Occipital lobe (tissue), 2 donors: ENCODE results near the gene PAFAH1B1. TPM values are rescaled to one million over a fixed set of nuclear protein-coding genes. Genes with fewer than 3 reads are reported as not detected.
"Not testable (repeated sequence)": the region's sequence is repeated elsewhere in the genome, so short reads cannot be mapped to it uniquely, and the experiment has no call there.

ENCODE experiments used
- DNase-seq: peaks from one replicate; lab custom pipeline; 2025; lab: John Stamatoyannopoulos, UW
- total RNA-seq: library from RNA; depleted of rRNA; stranded (reverse); fragments of >200 nt; gene quantifications from one replicate; pipeline ENCODE4 v1.2.3, GENCODE V29; 2014

PAFAH1B1 gene
- total RNA-seq, 1 donor from 2014 or later: 292 TPM

DNA sequence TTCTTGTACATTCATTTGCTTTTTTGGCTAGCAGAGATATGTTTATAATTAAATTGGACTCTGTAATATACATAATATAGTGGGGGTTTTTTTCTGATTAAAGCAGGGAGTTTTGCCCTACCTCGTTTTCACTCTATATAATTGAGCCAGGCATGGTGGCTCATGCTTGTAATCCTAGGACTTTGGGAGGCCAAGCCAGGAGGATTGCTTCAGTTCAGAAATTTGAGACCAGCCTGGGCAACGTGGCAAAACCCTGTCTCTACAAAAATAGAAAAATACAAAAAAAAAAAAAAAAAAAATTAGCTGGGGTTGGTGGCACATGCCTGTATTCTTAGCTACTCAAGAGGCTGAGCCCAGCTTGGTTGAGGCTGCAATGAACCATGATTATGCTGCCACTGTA, 42.2 kb downstream of the PAFAH1B1 start:
- no peak for DNase-seq

DNA sequence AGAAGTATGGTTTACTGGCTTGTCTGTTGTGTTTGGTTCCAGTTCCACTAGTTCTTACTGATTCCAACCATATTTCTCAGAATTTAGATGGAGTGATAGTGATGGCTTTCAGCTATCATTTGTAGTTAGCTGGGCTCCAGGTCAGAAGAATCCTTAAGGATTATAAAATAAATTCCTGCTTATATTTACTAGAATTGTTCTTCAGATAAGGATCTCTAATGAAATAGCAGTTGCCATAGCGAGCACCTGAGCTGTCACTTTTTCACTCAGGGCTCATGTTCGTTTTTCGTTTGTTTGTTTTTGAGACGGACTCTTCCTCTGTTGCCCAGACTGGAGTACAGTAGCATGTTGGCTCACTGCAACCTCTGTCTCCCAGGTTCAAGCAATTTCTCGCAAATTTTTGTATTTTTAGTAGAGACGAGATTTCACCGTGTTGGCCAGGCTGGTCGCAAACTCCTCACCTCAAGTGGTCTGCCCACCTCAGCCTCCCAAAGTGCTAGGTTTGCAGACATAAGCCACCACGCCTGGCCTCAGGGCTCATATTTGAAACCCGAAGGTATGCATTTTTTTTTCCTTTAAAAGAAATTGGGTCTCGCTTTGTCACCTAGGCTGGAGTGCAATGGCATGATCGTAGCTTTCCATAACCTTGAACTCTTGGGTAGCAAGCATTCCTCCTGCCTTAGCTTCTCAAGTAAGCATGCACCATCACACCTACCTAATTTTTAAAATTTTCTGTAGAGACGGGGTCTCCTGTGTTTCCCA, 42.9 kb downstream of the PAFAH1B1 start:
- no peak for DNase-seq

DNA sequence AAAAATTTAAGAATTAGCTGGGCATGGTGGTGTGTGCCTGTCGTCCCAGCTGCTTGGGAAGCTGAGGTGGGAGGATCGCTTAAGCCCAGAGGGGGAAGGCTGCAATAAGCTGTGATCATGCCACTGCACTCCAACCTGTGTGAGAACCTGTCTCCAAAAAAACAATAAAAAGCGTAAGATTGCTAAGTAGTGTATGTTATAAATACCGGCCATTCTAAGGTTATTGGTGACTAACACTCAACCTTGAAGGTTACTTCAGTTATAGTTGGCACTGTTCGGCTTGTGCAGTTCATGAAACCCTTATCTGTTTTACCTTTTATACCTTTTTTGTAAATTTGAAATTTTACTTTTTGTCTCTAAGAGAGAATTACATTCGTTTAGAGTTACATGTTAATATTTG, 44.0 kb downstream of the PAFAH1B1 start:
- no peak for DNase-seq

DNA sequence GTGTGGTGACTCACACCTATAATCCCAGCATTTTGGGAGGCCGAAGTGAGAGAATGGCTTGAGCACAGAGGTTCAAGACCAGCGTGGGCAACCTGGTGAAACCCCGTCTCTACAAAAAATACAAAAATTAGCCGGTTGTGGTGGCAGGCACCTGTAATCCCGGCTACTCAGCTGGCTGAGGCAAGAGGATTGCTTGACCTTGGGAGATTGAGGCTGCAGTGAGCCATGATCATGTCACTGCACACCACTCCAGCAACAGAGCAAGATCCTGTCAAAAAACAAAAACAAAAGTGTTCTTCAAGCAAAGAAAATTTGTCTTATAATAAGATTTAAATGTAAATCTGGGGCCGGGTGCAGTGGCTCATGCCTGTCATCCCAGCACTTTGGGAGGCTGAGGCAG, 51.5 kb downstream of the PAFAH1B1 start:
- no peak for DNase-seq

DNA sequence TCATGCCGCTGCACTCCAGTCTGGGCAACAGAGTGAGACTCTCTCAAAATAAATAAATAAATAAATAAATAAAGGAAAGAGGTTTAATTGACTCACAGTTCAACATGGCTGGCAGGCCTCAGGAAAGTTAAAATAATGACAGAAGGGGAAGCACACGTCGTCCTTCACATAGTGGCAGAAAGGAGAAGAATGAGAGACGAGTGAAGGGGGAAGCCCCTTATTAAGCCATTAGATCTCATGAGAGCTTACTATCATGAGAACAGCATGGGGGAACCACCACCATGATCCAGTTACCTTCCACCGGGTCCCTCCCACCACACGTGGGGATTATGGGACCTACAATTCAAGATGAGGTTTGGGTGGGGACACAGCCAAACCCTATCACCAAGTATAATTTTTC, 54.5 kb downstream of the PAFAH1B1 start:
- no peak for DNase-seq

DNA sequence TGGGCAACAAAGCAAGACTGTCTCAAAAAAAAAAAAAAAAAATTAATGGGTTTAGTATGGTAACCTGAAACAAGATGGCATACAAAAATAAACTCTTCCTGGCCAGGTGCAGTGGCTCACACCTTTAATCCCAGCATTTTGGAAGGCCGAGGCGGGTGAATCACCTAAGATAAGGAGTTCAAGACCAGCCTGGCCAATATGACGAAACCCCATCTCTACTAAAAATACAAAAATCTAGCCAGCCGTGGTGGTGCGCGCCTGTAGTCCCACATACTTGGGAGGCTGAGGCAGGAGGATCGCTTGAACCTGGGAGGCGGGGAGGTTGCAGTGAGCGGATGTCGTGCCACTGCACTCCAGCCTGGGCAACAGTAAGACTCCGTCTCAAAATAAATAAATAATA, 55.7 kb downstream of the PAFAH1B1 start:
- no peak for DNase-seq

DNA sequence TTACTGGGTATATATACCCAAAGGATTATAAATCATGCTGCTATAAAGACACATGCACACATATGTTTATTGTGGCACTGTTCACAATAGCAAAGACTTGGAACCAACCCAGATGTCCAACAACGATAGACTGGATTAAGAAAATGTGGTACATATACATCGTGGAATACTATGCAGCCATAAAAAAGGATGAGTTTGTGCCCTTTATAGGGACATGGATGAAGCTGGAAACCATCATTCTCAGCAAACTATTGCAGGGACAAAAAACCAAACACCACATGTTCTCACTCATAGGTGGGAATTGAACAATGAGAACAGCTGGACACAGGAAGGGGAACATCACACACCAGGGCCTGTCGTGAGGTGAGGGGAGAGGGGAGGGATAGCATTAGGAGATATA, 59.5 kb downstream of the PAFAH1B1 start:
- DNase-seq: not testable (repeated sequence)

DNA sequence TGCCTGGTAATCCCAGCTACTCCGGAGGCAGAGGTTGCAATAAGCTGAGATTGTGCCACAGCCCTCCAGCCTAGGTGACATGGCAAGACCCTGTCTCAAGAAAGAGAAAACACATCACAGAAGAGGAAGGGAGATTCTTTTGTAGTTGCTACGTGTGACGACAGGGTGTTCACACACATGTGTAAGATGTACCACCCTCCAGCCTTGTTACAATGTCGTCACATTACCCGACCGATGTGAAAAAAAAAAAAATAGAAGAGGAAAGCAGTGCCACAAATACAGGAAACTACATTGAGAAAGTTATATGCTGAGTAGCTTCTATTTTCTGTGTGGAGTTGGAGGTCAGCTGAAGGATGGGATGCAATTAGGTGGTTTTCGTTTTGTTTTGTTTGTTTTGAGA, 62.1 kb downstream of the PAFAH1B1 start:
- DNase-seq: no peak

DNA sequence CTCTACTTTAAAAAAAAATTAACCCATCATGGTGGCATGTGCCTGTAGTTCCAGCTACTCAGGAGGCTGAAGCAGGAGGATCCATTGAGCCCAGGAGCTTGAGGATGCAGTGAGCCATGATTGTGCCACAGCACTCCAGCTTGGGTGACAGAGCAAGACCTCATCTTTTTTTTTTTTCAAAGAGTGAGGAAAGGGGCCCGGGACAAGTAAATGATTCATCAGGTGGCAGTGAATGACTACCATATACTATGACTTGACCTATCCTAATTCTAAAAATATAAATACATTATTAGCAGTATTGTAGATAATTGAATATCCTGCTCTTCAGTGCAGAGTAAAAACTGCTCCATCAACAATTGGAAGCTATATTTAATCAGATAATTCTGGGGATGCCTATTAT, 62.8 kb downstream of the PAFAH1B1 start:
- no peak for DNase-seq

DNA sequence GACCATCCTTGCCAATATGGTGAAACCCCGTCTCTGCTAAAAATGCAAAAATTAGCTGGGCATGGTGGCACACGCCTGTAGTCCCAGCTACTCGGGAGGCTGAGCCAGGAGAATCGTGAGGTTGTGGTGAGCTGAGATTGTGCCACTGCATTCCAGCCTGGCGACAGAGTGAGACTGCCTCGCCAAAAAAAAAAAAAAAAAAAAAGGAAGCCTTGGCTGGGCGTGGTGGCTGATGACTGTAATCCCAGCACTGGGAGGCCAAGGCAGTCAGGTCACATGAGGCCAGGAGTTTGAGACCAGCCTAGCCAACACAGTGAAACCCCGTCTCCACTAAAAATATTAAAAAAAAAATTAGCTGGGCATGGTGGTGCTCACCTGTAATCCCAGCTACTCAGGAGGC, 65.9 kb downstream of the PAFAH1B1 start:
- DNase-seq: not testable (repeated sequence)

DNA sequence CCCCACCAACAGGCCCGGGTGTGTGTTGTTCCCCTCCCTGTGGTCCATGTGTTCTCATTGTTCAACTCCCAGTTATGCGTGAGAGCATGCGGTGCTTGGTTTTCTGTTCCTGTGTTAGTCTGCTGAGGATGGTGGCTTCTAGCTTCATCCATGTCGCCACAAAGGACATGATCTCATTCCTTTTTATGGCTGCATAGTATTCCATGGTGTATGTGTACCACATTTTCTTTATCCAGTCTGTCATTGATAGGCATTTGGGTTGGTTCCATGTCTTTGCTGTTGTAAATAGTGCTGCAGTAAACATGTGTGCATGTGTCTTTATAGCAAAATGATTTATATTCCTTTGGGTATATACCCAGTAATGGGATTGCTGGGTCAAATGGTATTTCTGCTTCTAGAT, 67.0 kb downstream of the PAFAH1B1 start:
- DNase-seq: not testable (repeated sequence)

DNA sequence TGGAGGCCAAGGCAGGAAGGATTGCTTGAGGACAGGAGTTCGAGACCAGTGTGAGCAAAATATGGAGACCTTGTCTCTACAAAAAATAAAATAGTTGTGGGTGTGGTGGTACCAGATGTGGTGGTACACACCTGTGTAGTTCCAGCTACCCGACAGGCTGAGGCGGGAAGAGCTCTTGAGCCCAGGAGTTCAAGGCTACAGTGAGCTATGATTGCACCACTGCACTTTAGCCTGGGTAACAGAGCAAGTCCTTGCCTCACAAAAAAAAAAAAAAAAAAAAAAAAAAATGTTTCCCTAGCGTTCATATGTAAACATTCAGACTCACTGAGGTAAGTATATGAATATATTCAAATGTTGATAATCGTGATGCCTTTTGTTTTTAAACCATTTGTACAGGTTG, 78.6 kb downstream of the PAFAH1B1 start:
- no peak for DNase-seq

DNA sequence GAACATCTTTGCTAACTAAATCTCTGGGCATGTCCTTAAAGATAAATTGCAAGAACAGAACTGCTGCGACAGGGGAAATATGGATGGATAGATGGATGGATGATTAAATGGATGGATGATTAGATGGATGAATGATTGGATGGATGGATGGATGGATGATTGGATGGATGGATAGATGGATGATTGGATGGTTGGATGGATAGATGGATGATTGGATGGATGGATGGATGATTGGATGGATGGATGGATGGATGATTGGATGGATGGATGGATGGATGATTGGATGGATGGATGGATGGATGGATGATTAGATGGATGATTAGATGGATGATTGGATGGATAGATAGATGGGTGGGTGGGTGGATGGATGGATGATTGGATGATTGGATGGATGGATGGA, 85.8 kb downstream of the PAFAH1B1 start:
- not testable (repeated sequence) for DNase-seq

DNA sequence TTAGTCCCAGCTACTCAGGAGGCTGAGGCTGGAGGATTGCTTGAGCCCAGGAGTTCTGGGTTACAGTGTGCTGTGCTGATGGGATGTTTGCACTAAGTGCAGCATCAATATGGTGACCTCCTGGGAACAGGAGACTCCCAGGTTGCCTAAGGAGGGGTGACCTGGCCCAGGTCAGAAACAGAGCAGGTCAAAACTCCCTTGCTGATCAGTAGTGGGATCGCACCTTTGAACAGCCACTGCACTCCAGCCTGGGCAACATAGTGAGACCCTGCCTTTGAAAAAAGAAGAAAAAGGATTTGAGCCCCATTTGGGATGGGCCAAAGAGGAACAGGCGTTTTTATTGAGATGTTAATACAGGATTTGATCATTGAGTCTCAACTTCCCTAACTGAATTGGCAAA, 87.5 kb downstream of the PAFAH1B1 start:
- DNase-seq: no peak

DNA sequence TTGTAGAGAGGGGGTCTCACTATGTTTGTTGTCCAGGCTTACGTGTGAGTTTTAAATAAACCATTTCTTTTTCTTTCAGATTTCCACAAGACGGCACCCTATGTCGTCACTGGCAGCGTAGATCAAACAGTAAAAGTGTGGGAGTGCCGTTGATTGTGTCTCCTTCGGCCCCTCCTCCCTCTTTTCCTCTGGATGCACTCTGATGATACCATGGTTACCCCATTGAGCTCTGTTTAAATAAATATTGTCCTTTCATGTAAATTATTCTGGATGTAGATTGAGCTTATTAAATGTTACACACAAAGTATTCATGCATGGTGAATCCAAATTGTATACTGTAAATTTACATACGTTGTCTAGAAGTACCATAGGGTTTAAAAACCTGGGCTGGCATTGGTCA, 88.2 kb downstream of the PAFAH1B1 start:
- no peak for DNase-seq

DNA sequence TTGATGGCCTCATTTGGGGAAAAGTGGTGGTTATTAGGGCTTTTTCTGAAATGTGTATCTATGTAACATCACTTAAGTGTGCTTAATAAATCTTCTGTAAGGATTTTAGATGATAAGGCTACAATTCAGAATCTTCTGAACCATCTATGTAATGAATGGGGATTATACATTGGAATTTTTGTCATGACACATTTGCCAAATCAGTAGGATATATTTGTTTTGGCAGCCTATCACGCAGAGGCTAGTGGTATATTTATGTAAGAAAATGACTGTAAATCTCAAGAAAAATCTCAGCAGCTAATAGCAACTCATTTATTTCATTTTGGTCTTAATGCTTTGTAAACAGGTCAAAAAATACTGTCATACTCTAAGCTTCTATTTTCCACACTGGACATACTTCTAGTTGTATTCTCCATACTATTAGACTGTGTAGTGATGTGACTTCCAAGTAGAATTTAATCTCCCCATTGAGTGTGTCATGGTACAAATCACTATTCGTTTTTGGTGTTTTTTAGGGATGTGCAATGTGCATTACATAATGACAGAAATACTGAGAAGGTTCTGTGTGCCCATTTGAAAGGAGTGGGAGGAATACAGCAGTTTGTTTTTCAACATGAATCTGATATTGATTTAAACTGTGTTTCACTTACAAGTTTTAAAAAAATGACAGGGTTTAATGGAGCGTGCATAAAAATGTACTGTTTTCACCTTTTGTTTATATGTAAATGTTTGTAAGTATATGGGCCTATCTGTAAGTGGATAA, 88.9 kb downstream of the PAFAH1B1 start:
- no peak for DNase-seq

DNA sequence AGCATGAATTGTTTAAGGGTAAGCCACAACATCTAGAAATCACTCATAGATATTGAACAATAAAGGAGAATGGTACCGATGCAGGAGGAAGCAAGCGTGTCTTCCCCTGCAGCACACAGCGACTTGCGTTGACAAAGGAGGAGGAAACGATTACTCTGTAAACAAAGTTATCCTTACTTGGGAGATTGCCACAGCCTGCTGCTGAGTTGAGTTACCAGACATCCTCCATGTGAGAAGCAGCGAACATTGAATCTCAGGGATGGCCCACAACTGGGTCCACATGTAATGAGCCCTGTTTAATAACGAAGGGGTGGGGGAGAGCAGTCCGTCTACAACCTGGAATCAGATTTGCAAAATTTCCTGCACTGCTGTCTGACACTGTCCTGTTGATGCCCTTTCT, 90.5 kb downstream of the PAFAH1B1 start:
- DNase-seq: no peak

DNA sequence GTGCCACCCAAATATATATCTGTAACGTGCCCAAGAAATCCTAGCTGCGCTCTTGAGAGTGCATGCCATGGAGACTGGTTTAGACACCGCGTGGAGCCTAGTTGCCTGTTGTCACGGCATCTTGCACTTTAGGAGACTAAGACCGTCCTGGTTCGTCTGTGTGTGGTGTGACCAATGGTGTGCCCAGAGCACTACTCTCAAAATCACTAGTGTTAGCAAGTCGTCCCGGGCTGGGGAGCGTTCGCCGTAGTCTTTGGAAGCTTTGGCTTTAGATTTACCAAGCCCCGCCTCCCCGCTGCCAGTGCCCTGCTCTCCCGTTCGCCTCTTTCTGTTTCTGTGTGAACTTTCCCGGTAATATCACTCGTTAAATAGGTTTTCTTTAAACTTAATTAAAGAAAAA, 91.1 kb downstream of the PAFAH1B1 start:
- DNase-seq: no peak

DNA sequence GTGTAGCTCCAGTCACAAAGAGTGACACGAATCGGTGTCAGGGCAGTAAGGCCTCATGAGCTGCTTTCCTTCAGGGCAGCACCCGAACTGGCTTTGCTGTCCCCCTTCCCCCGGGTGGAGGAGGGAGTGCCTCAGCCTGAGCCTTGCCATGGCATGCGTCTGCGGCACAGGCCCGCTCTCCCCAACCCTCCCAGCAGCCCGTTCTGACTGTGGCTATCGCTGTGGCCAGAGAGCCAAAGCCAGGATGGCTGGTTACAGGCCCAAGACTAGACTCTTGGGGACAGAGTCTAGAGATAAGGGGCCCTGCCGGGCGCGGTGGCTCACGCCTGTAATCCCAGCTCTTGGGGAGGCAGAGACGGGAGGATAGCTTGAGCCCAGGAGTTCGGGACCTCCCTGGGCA, 92.2 kb downstream of the PAFAH1B1 start:
- no peak for DNase-seq

DNA sequence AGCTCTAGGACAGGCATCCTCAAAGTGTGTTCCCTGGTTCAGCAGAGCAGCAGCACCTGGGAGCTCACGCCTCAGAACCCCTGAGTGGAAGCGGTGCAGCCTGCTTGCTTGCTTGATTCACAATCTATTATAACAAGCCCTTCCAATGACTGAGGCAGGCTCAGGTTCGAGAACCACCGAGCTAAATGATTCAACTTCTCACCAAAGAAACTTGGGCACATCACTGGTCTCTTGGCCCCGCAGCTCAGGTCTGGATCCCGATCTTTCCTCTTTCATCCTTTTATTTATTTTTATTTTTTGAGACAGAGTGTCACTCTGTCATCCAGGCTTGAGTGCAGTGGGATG, 93.6 kb downstream of the PAFAH1B1 start:
- DNase-seq: no peak

DNA sequence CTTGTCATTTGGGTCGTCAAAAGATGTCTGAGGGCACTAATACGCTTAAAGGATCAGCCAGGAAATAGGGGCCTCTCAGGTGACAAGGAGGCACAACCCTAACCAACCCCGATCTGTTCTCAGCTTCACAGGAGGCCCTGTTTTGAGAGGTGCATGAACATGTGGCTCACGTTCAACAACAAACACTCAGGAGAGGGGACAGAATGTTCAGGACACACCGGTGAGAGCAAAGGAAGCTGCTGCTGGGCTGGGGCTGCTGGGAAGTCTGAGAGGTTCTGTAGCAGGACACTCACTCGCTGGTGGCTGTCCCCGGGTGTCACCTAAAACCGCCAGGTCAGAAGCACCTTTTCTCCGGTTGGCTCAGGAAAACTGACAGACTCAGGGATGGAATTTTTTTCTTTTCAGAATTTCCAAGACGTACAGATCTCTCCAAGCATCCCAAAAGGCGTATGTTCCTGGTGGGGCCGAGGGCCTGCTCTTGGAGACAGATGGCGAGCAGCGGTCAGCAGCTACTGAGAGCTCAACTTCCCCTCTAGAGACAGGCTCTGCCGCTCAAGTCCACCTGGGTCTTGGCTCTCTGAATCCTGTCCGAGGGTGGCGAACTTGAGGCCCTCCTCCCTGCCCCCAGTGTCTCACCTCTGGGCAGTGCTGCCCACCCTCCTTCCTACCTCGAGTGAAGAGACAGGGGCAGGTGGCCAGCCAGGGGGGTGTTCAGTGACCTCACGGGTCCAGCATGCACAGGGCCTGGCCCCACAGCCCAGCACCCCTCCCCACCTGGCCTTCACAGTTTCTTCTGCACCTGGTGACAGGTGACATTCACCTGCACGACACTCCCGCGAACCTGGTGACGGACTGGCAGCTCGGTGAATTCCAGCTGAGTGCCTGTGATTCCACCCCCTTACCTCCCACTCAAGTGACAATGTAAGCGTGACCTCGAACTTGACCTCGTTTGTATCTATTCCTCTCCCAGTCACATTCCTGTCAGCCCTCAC, 95.2 kb downstream of the PAFAH1B1 start:
- no peak for DNase-seq
